ENCODE results near the gene EIF1AD. TPM values are rescaled to one million over a fixed set of nuclear protein-coding genes. Genes with fewer than 3 reads are reported as not detected.

EIF1AD gene
- total RNA-seq, 4 donors from 2014 or later, result 25.3 to 39.4 (median 28.3) TPM

- Histone ChIP-seq H3K27ac (no peak overlapping the region), H3K36me3 (peaks cover 33 to 40% of the 10 kb centered on the region in 2 donors), H3K4me1 (peaks cover 0 to 7% of the 10 kb centered on the region in 2 donors), H3K4me3 (replicated peaks in 1 of 3) (no peak overlapping the region), H3K9me3 (no peaks in the 10 kb centered on the region), H3K27me3 (no peaks in the 10 kb centered on the region)
- intact Hi-C loops (cut with DNase I), result no loop called here
- WGBS, 2 donors, result 93 to 97% methylated on average over 8 of the region's 8 CpGs
- TF ChIP-seq CTCF (IDR thresholded peaks at IDR 0.05), result no peak
- TF ChIP-seq POLR2A (IDR thresholded peaks at IDR 0.05), result no peak
- no peak for DNase-seq
Measured at GRCh38 chr11:65972116-65972515, 29.8 kb downstream of the EIF1AD start.

GRCh38 chr11:65968600-65969482 lies 33.1 kb downstream of the EIF1AD start:
- WGBS, 2 donors, result 81 to 87% methylated on average over 15 of the region's 15 CpGs
- H3K36me3 ChIP-seq, result peaks cover 54 to 63% of the 10 kb centered on the region in 2 donors
- no peak overlapping the region for H3K4me3 ChIP-seq (replicated peaks in 1 of 3)
- TF ChIP-seq POLR2A (IDR thresholded peaks at IDR 0.05) (no peak), CTCF (IDR thresholded peaks at IDR 0.05) (no peak)
- peaks cover 0 to 9% of the 10 kb centered on the region in 2 donors for H3K4me1 ChIP-seq
- intact Hi-C loops (cut with DNase I), result loop anchor here (5.0 kb wide), 1 partner anchor 87 kb away; no protein-coding TSS in a partner anchor
- H3K27me3 ChIP-seq, result no peaks in the 10 kb centered on the region
- no peak for DNase-seq
- H3K27ac ChIP-seq, result no peak overlapping the region
- no peaks in the 10 kb centered on the region for H3K9me3 ChIP-seq

GRCh38 chr11:65967329-65967934 lies 34.5 kb downstream of the EIF1AD start:
- WGBS, 2 donors, result 91 to 95% methylated on average over 30 of the region's 30 CpGs
- H3K27me3 ChIP-seq, result no peaks in the 10 kb centered on the region
- intact Hi-C loops (cut with DNase I), result loop anchor here (5.0 kb wide), 1 partner anchor 85 kb away; no protein-coding TSS in a partner anchor

GRCh38 chr11:65965986-65966762 lies 35.8 kb downstream of the EIF1AD start:
- no peak overlapping the region for H3K4me3 ChIP-seq (replicated peaks in 1 of 3)

More at GRCh38 chr11:65967329-65967934, 34.5 kb downstream of the EIF1AD start:
- Histone ChIP-seq H3K9me3 (no peaks in the 10 kb centered on the region), H3K36me3 (peaks cover 54 to 59% of the 10 kb centered on the region in 2 donors), H3K4me1 (peaks cover 13 to 22% of the 10 kb centered on the region in 2 donors), H3K27ac (no peak overlapping the region), H3K4me3 (replicated peaks in 1 of 3) (no peak overlapping the region)
- DNase-seq, result no peak
- TF ChIP-seq POLR2A (IDR thresholded peaks at IDR 0.05), result no peak
- TF ChIP-seq CTCF (IDR thresholded peaks at IDR 0.05), result no peak

More at GRCh38 chr11:65965986-65966762, 35.8 kb downstream of the EIF1AD start:
- H3K27me3 ChIP-seq, result no peaks in the 10 kb centered on the region
- no peak overlapping the region for H3K27ac ChIP-seq
- TF ChIP-seq POLR2A (IDR thresholded peaks at IDR 0.05), result no peak
- no peak for TF ChIP-seq CTCF (IDR thresholded peaks at IDR 0.05)
- no peaks in the 10 kb centered on the region for H3K9me3 ChIP-seq
- intact Hi-C loops (cut with DNase I), result loop anchor here (5.0 kb wide), 1 partner anchor 84 kb away; no protein-coding TSS in a partner anchor
- H3K36me3 ChIP-seq, result peaks cover 54 to 59% of the 10 kb centered on the region in 2 donors
- peaks cover 17 to 25% of the 10 kb centered on the region in 2 donors for H3K4me1 ChIP-seq
- no peak for DNase-seq
- 95 to 96% methylated on average over 24 to 25 of the region's 36 CpGs for WGBS, 2 donors
